H9 (cell line): Measurements from ENCODE around the gene CTSE. TPM values are rescaled to one million over a fixed set of nuclear protein-coding genes. Genes with fewer than 3 reads are reported as not detected.

ENCODE experiments used
- DNase-seq: peaks from one replicate; pipeline ENCODE4 v3.0.0-alpha.2; 2017
- H2AFZ ChIP-seq: one replicate; pipeline ENCODE4 v1.6.1; 2013; ENCODE audit warnings: mild to moderate bottlenecking, low read length, control low read depth, moderate library complexity
- H2AK5ac ChIP-seq: 2 replicates; pipeline ENCODE4 v1.6.1; 2013; ENCODE audit warnings: low read length, control low read depth, mixed read lengths; ENCODE audit not compliant: insufficient read length
- H2BK120ac ChIP-seq: one replicate; pipeline ENCODE4 v1.6.1; 2013; ENCODE audit warnings: low read depth, mild to moderate bottlenecking, low read length, control low read depth, inconsistent platforms; ENCODE audit not compliant: poor library complexity, severe bottlenecking
- H2BK12ac ChIP-seq: 2 replicates; pipeline ENCODE4 v1.6.1; 2013; ENCODE audit warnings: low read length, control low read depth, mixed read lengths, low read depth; ENCODE audit not compliant: insufficient read length
- H2BK15ac ChIP-seq: 2 replicates; pipeline ENCODE4 v1.6.1; 2013; ENCODE audit warnings: low read depth, low read length, control low read depth
- H2BK20ac ChIP-seq: one replicate; pipeline ENCODE4 v1.6.1; 2013; ENCODE audit warnings: low read depth, mild to moderate bottlenecking, low read length, control low read depth, inconsistent platforms; ENCODE audit not compliant: poor library complexity, severe bottlenecking
- H2BK5ac ChIP-seq: 2 replicates; pipeline ENCODE4 v1.6.1; 2013; ENCODE audit warnings: low read length, control low read depth, mixed read lengths; ENCODE audit not compliant: insufficient read length
- H3K14ac ChIP-seq: 2 replicates; pipeline ENCODE4 v1.6.1; 2013; ENCODE audit warnings: low read length, control low read depth; ENCODE audit not compliant: insufficient read depth
- H3K18ac ChIP-seq: 2 replicates; pipeline ENCODE4 v1.6.1; 2013; ENCODE audit warnings: low read depth, mild to moderate bottlenecking, mixed read lengths, low read length, control low read depth; ENCODE audit not compliant: insufficient read length
- H3K23ac ChIP-seq: 2 replicates; pipeline ENCODE4 v1.6.1; 2013; ENCODE audit warnings: low read length, control low read depth, mixed read lengths, low read depth; ENCODE audit not compliant: insufficient read length
- H3K23me2 ChIP-seq: 2 replicates; pipeline ENCODE4 v1.6.1; 2013; ENCODE audit warnings: low read depth, mild to moderate bottlenecking, mixed read lengths, low read length, control low read depth; ENCODE audit not compliant: insufficient read length, poor library complexity, severe bottlenecking
- H3K27ac ChIP-seq: 2 replicates; pipeline ENCODE4 v1.5.1; 2013; ENCODE audit warnings: low read length, control low read depth, mixed read lengths, low read depth; ENCODE audit not compliant: insufficient read length
- H3K27me3 ChIP-seq: 2 replicates; pipeline ENCODE4 v1.6.1; 2013; ENCODE audit warnings: low read length, control low read depth, inconsistent platforms; ENCODE audit not compliant: insufficient read depth
- H3K4ac ChIP-seq: 2 replicates; pipeline ENCODE4 v1.6.1; 2013; ENCODE audit warnings: low read depth, mild to moderate bottlenecking, control low read depth, inconsistent platforms, low read length, moderate library complexity
- H3K4me1 ChIP-seq: 2 replicates; pipeline ENCODE4 v1.6.1; 2013; ENCODE audit warnings: low read length, control low read depth, inconsistent platforms; ENCODE audit not compliant: insufficient read depth
- H3K4me2 ChIP-seq: 2 replicates; pipeline ENCODE4 v1.6.1; 2013; ENCODE audit warnings: low read length, control low read depth, mixed read lengths; ENCODE audit not compliant: insufficient read length, insufficient read depth
- H3K56ac ChIP-seq: 2 replicates; pipeline ENCODE4 v1.6.1; 2013; ENCODE audit warnings: low read depth, mild to moderate bottlenecking, mixed read lengths, low read length, control low read depth; ENCODE audit not compliant: insufficient read length
- H3K79me1 ChIP-seq: 2 replicates; pipeline ENCODE4 v1.6.1; 2013; ENCODE audit warnings: low read depth, mild to moderate bottlenecking, moderate library complexity, low read length, control low read depth, inconsistent platforms; ENCODE audit not compliant: insufficient read depth, poor library complexity, severe bottlenecking
- H3K79me2 ChIP-seq: 2 replicates; pipeline ENCODE4 v1.6.1; 2013; ENCODE audit warnings: low read length, control low read depth, inconsistent platforms; ENCODE audit not compliant: insufficient read depth
- H3K9ac ChIP-seq: 2 replicates; pipeline ENCODE4 v1.6.1; 2013; ENCODE audit warnings: low read length, control low read depth, mixed read lengths; ENCODE audit not compliant: insufficient read length; ENCODE audit errors: extremely low read depth
- H3K9me3 ChIP-seq: one replicate; pipeline ENCODE4 v1.6.1; 2013; ENCODE audit warnings: low read depth, low read length, inconsistent platforms; ENCODE audit not compliant: control insufficient read depth
- H3T11ph ChIP-seq: one replicate; pipeline ENCODE4 v1.6.1; 2013; ENCODE audit warnings: mild to moderate bottlenecking, low read length, control low read depth, inconsistent platforms
- H4K20me1 ChIP-seq: one replicate; pipeline ENCODE4 v1.6.1; 2013; ENCODE audit not compliant: control insufficient read depth, insufficient read length, insufficient read depth
- H4K5ac ChIP-seq: 2 replicates; pipeline ENCODE4 v1.6.1; 2013; ENCODE audit warnings: low read depth, mild to moderate bottlenecking, mixed read lengths, low read length, control low read depth; ENCODE audit not compliant: insufficient read length
- H4K8ac ChIP-seq: replicated peaks from 2 replicates; pipeline ENCODE4 v1.6.1; 2013; ENCODE audit warnings: low read length, control low read depth, mixed read lengths, low read depth; ENCODE audit not compliant: insufficient read length
- H4K91ac ChIP-seq: 2 replicates; pipeline ENCODE4 v1.6.1; 2013; ENCODE audit warnings: low read depth, mild to moderate bottlenecking, moderate library complexity, mixed read lengths, low read length, control low read depth; ENCODE audit not compliant: insufficient read length
- H3K27ac Mint-ChIP-seq, 3 experiments: 2 replicates in 2 of 3; 3 replicates in 1 of 3; pipeline ENCODE4 v1.8.0; 2020 to 2021; ENCODE audit warnings: mixed read lengths in 3 of 3, mild to moderate bottlenecking in 1 of 3, moderate library complexity in 1 of 3
- H3K27me3 Mint-ChIP-seq: 2 replicates; pipeline ENCODE4 v1.8.0; 2021; ENCODE audit warnings: low read depth, mild to moderate bottlenecking, moderate library complexity, mixed read lengths
- H3K36me3 Mint-ChIP-seq, 3 experiments: 2 replicates in 2 of 3; 3 replicates in 1 of 3; pipeline ENCODE4 v1.8.0; 2020 to 2021; ENCODE audit warnings: low read depth in 3 of 3, mixed read lengths in 3 of 3; ENCODE audit not compliant: insufficient read depth in 1 of 3
- H3K4me1 Mint-ChIP-seq, 2 experiments: 2 replicates each; pipeline ENCODE4 v1.8.0; 2020; ENCODE audit warnings: mixed read lengths in 2 of 2
- H3K4me3 Mint-ChIP-seq, 2 experiments: 2 replicates in 1 of 2; 3 replicates in 1 of 2; pipeline ENCODE4 v1.8.0; 2020 to 2021; ENCODE audit warnings: mild to moderate bottlenecking in 2 of 2, mixed read lengths in 2 of 2, moderate library complexity in 1 of 2
- H3K9me3 Mint-ChIP-seq, 2 experiments: 2 replicates in 1 of 2; 3 replicates in 1 of 2; pipeline ENCODE4 v1.8.0; 2020; ENCODE audit warnings: mild to moderate bottlenecking in 2 of 2, mixed read lengths in 2 of 2, moderate library complexity in 1 of 2
- CTCF ChIP-seq: fragments of 200-600 bp; sonication (generic); conservative IDR thresholded peaks from 3 replicates; pipeline ENCODE4 v1.8.0; 2021; ENCODE audit warnings: antibody characterized with exemption, mild to moderate bottlenecking
- WGBS: extraction: QIAGEN DNeasy Blood & Tissue Kit; methylation state at CpG from one replicate; pipeline ENCODE4 v1.1.7; 2013; ENCODE audit warnings: missing lambda C conversion rate, low lambda C conversion rate, mixed read lengths; ENCODE audit not compliant: insufficient read length; ENCODE audit errors: extremely low coverage; 5-methylcytosine and 5-hydroxymethylcytosine counted together
- total RNA-seq: library from RNA; stranded (reverse); gene quantifications from 2 replicates; pipeline ENCODE4 v1.2.1, GENCODE V29; 2021

CTSE gene
- total RNA-seq, 1 experiment from 2014 or later = not detected

GRCh38 chr1:206022766-206023165 is 929 bp downstream of the CTSE start:
- no CpG with 5 or more reads among the region's 7 CpGs for WGBS
- no peak overlapping the region for H2BK120ac ChIP-seq
- no peak for TF ChIP-seq CTCF

More at GRCh38 chr1:206022766-206023165, 929 bp downstream of the CTSE start:
- H3T11ph ChIP-seq = no peak overlapping the region
- no peaks in the 10 kb centered on the region for H4K20me1 ChIP-seq
- H2BK20ac ChIP-seq = no peak overlapping the region
- no peak overlapping the region for H2BK5ac ChIP-seq
- no peaks in the 10 kb centered on the region for H3K23me2 ChIP-seq
- H4K91ac ChIP-seq = no peak overlapping the region
- H3K79me1 ChIP-seq = no peaks in the 10 kb centered on the region
- Mint-ChIP-seq H3K27ac (no peak overlapping the region), H3K4me3 (no peak overlapping the region), H3K4me1 (peaks cover 0 to 3% of the 10 kb centered on the region in 2 experiments; a peak in 2 of 4 replicates), H3K36me3 (0 out of 7 replicates have a peak, but pooled peaks cover 0 to 2% (median 0%) of the 10 kb centered on the region in 3 experiments), H3K9me3 (peaks cover 0 to 2% of the 10 kb centered on the region in 2 experiments; a peak in 2 of 5 replicates), H3K27me3 (no peaks in the 10 kb centered on the region; the same call in none of the 2 replicates)
- no peak overlapping the region for H3K27ac ChIP-seq
- no peak overlapping the region for H2BK12ac ChIP-seq
- H3K9me3 ChIP-seq = no peaks in the 10 kb centered on the region
- H3K9ac ChIP-seq = no peak overlapping the region
- no peaks in the 10 kb centered on the region for H3K4me1 ChIP-seq
- no peak overlapping the region for H3K56ac ChIP-seq
- H3K14ac ChIP-seq = no peak overlapping the region
- H4K5ac ChIP-seq = no peak overlapping the region
- H2AK5ac ChIP-seq = no peak overlapping the region
- no peak overlapping the region for H3K18ac ChIP-seq
- no peaks in the 10 kb centered on the region for H3K79me2 ChIP-seq
- no peak overlapping the region for H3K4me2 ChIP-seq
- H3K27me3 ChIP-seq = no peaks in the 10 kb centered on the region
- no peak for DNase-seq
- H2BK15ac ChIP-seq = no peak overlapping the region
- no peak overlapping the region for H4K8ac ChIP-seq
- H3K23ac ChIP-seq = no peak overlapping the region
- H3K4ac ChIP-seq = no peak overlapping the region
- H2AFZ ChIP-seq = no peak overlapping the region
